Neural crest cell (in vitro differentiated cells): ENCODE data around the gene GTSE1. TPM values are rescaled to one million over a fixed set of nuclear protein-coding genes. Genes with fewer than 3 reads are reported as not detected.

Experiments
- DNase-seq: peaks from one replicate; pipeline ENCODE4 v3.0.0; 2021; ENCODE audit warnings: low read depth, mixed read lengths, low spot score
- H3K27ac Mint-ChIP-seq: one replicate; pipeline ENCODE4 v1.8.0; 2021; ENCODE audit warnings: mild to moderate bottlenecking, mixed read lengths; ENCODE audit not compliant: unreplicated experiment
- H3K27me3 Mint-ChIP-seq: 2 replicates; pipeline ENCODE4 v1.8.0; 2021; ENCODE audit warnings: low read depth, mild to moderate bottlenecking, mixed read lengths
- H3K36me3 Mint-ChIP-seq: 2 replicates; pipeline ENCODE4 v1.8.0; 2021; ENCODE audit warnings: low read depth, mild to moderate bottlenecking, mixed read lengths
- H3K4me1 Mint-ChIP-seq: 2 replicates; pipeline ENCODE4 v1.8.0; 2021; ENCODE audit warnings: mixed read lengths
- H3K4me3 Mint-ChIP-seq: one replicate; pipeline ENCODE4 v1.8.0; 2021; ENCODE audit warnings: mild to moderate bottlenecking, mixed read lengths
- H3K9me3 Mint-ChIP-seq: 2 replicates; pipeline ENCODE4 v1.8.0; 2021; ENCODE audit warnings: mixed read lengths
- CTCF ChIP-seq: fragments of 200-600 bp; sonication (generic); conservative IDR thresholded peaks from 2 replicates; pipeline ENCODE4 v1.5.0; 2021; ENCODE audit warnings: antibody characterized with exemption, mild to moderate bottlenecking
- total RNA-seq: library from RNA; stranded (reverse); gene quantifications from 2 replicates; pipeline ENCODE4 v1.2.1, GENCODE V29; 2021

GTSE1 gene
- total RNA-seq, 1 donor from 2014 or later: 67.6 TPM

DNA sequence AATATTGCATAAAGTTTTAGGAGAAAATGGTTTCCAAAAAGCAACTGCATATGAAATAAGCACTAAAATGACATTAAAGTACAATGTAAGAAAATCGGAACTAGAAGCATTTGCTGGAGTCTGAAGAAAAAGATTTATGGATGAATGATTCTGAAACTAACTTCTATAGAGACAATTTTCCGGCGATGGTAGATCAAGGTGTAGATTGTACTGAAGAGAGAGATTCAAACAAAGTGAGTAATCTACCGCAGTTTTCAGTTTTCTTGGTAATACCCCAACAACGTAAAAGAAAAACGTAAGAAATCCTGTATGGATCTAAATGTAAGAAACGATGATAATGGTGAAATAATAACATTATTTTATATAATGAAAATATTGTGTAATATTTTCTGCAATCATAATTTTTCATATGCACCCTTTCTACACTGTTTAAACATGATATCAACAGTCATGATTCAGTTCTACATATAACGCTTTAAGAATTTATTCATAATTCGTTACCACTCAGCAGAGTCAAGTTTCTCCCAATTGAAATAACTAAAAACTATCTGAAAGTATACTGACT lies 44.8 kb upstream of the GTSE1 start:
- no peak for TF ChIP-seq CTCF
- Mint-ChIP-seq H3K9me3 (no peaks in the 10 kb centered on the region), H3K4me1 (peaks cover 20% of the 10 kb centered on the region), H3K36me3 (peaks cover 7% of the 10 kb centered on the region), H3K27ac (no peak overlapping the region), H3K27me3 (no peaks in the 10 kb centered on the region), H3K4me3 (peak overlapping the region; percentile 78)
- DNase-seq: no peak

- peaks cover 35% of the 10 kb centered on the region for H3K27me3 Mint-ChIP-seq
Observed at GRCh38 chr22:46256358-46256958, 40.2 kb upstream of the GTSE1 start.

DNA sequence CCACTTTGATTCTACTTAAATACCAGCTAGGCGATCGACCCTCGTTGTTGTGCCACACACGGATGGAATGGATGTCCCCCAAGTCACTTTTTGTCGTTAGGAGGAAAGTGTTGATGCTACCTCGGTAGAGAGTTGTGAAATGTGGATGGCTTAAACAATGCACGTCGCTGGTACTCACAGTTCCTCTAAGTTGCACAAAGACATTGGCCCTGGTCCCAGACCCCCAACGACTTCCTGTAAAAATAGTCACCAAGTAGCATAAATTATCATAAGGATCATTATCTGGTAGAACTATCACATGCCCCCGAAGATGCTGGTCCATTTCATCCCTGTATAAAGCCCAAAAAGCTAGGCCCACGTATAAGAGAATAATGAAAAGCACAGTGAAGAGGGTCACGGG lies 37.3 kb upstream of the GTSE1 start:
- H3K4me1 Mint-ChIP-seq: no peaks in the 10 kb centered on the region
- DNase-seq: no peak
- H3K36me3 Mint-ChIP-seq: peaks cover 20% of the 10 kb centered on the region
- TF ChIP-seq CTCF: no peak
- no peak overlapping the region for H3K4me3 Mint-ChIP-seq
- H3K27ac Mint-ChIP-seq: no peak overlapping the region
- peaks cover 17% of the 10 kb centered on the region for H3K9me3 Mint-ChIP-seq
- peaks cover 59% of the 10 kb centered on the region for H3K27me3 Mint-ChIP-seq

More at GRCh38 chr22:46256358-46256958, 40.2 kb upstream of the GTSE1 start:
- H3K9me3 Mint-ChIP-seq: peaks cover 12% of the 10 kb centered on the region
- DNase-seq: no peak
- H3K4me1 Mint-ChIP-seq: peaks cover 6% of the 10 kb centered on the region
- no peak overlapping the region for H3K4me3 Mint-ChIP-seq
- no peak for TF ChIP-seq CTCF
- peaks cover 14% of the 10 kb centered on the region for H3K36me3 Mint-ChIP-seq
- no peak overlapping the region for H3K27ac Mint-ChIP-seq

DNA sequence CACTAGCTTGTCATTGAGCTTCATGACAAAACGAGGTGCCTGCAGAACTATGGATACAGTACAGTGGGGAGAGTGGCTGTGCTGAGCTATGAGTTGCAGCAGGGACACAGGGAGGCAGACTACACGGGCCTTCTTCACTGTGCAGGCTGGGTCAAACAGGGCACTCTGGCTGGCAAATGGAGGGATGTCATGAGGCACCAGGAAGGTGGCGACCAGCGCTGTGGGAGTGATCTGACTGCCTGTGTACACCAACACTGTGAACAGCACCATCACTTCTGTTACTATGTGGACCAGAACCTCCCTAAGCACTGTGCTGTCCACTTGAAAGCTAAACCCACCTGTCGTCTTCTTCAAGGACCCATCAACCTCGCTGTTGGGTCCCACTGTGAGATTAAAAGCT lies 36.6 kb upstream of the GTSE1 start:
- Mint-ChIP-seq H3K27ac (no peak overlapping the region), H3K9me3 (peaks cover 19% of the 10 kb centered on the region)
- no peak for DNase-seq

DNA sequence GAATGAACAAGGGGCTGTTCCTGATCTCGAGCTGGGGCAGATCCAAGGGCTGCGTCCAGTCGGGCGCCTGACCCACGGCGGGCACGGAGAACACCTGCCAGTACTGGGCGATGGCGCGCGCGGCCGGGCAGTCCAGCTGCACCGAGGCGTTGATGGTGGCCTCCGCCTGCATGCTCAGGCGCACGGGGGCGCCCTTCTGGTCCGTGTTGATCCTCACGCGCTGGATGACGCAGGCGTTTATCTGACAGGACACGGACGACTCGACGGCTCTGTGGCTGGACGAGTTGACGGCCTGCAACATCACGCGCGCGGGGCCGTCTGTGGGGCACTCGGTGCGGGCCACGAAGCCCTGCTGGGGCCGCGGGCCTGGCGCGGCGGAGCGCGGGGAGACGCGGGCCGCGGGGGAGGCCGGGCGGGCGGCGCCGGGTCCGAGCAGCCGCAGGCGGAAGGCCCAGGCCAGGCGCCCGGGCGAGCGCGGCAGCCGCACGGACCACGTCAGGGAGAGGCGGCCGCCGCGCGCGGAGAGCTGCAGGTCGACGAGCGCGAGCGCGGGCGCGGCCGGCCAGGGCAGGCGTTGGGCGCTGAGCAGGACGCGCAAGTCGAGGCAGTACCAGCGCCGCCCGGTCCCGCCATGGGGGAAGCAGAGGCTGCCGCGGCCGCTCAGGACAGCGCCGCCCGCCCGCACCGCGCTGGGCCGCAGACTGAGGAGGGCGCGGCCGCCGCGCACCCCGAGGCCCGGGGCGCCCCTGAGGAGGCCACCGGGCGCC lies 34.0 kb upstream of the GTSE1 start:
- peak; percentile 32 for TF ChIP-seq CTCF
- peaks cover 6% of the 10 kb centered on the region for H3K4me1 Mint-ChIP-seq
- H3K4me3 Mint-ChIP-seq: no peak overlapping the region
- peak; percentile 33 for DNase-seq
- peaks cover 91% of the 10 kb centered on the region for H3K27me3 Mint-ChIP-seq
- H3K36me3 Mint-ChIP-seq: peaks cover 36% of the 10 kb centered on the region
- no peak overlapping the region for H3K27ac Mint-ChIP-seq
- peaks cover 20% of the 10 kb centered on the region for H3K9me3 Mint-ChIP-seq

More for the DNA sequence above, 36.6 kb upstream of the GTSE1 start:
- Mint-ChIP-seq H3K27me3 (peaks cover 65% of the 10 kb centered on the region), H3K4me3 (no peak overlapping the region), H3K4me1 (no peaks in the 10 kb centered on the region), H3K36me3 (peaks cover 21% of the 10 kb centered on the region)
- no peak for TF ChIP-seq CTCF
